HG03175 (cell line): ENCODE data around the gene DHX16.
A peak's percentile ranks its signal among the peaks of the same experiment; 100 is the strongest.
"Not testable (repeated sequence)": the region's sequence is repeated elsewhere in the genome, so short reads cannot be mapped to it uniquely, and the experiment has no call there.

ENCODE experiments used
- ATAC-seq: cut with Tn5 transposase; IDR thresholded peaks from one replicate; pipeline ENCODE4 v1.9.1; 2021; ENCODE audit warnings: mild to moderate bottlenecking, moderate library complexity; ENCODE audit not compliant: unreplicated experiment

Gene DHX16

DNA sequence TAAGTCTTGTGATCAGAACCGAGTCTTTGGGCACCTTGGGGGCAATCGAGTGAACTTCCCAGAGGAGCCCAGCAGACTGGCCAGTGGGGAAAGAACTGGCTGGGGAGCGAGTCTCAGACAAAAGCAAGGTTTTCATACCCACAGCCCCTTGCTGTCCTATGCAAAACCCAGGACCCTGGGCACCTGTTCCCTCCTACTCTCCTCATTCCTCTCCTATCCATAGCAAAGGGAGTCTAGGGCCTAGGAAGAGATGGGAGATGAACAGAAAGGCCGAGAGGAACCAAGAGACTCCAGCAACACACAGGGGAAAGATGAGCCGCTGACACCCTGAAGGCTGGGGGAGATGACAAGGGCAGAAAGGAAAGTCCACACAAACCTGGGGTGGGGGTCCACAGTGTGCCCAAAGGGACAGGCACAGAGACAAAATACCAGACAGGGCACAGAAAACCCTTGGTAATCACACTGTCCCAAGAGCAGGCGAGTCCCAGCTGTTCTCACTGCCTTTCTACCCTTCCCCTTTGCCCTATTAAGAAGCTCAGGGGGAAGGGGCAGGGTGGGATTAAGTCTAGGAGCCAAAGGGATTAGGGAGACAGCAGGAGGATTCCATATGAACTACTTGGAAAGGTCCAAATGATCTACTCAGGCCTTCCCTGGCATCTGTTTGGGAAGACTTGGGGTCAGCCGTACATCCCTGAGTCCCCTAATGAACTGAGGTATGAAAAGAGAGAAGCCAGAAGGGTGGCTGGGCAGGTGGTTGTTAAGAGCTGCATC is 7.1 kb upstream of the DHX16 start:
- no peak for ATAC-seq

DNA sequence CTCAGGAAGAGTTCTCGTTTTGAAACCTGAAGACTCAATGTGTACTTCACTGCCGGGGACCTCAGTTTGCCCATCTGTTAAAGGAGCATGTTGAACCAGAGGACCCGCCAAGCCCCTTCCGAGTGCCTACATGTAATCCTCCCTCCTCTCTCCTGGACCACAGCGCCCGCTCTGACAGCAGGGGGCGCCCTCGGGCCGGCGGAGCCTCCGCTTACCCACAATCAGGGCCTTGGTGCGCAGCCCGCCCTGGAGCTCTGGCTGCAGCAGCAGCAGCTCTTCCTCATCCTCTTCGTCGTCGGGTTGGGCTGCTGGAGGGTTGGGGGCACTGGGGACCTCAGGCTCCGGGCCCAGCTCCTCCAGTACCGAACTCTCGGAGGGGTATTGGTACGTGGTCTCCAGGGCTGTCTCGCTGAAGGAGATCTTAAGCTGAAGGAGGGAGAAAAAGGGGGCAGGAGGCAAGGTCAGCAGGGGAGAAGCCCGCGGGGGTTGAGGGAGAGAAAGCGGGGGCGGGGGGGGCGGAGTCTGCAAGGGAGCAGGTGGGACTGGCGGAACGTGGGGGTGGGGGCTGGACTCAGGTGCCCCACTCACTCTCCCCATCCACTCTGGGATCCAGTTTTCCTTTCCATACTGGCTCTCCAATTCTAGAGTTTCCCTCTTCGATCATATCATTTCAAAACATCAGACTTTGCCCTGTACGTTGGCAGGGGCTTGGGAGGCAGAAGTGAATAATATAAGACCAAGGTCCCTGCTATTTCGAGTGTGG is 6.3 kb upstream of the DHX16 start:
- ATAC-seq = no peak

DNA sequence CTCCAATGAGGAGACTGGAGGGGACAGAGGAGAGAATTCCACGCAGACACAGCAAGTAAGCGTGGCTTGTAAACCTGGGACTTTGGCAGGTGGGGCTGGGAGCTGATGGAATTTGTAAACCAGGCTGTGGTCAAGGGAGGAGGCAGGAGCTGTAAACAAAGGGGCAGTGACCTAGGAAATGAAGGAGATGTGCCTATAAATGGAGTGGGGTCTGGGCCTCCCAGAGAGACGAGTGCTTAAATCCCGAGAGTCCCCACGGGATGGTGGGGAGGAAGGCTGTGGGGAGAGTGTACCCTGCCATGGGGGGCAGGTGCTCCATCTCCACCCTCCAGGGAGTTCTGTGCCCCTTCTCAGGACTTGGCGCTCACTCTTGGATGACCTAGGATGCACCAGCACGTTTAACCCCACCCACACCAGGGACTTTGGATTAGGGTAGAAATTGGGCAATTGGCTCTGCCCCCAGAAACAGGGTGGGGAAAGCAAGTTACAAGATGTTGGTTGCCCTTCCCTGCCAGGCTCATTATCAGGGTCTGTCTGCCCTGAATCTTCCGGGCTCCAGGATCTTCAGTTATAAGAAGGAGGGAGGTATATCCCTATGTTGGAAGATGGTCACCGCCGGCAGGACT is 4.0 kb upstream of the DHX16 start:
- no peak for ATAC-seq

DNA sequence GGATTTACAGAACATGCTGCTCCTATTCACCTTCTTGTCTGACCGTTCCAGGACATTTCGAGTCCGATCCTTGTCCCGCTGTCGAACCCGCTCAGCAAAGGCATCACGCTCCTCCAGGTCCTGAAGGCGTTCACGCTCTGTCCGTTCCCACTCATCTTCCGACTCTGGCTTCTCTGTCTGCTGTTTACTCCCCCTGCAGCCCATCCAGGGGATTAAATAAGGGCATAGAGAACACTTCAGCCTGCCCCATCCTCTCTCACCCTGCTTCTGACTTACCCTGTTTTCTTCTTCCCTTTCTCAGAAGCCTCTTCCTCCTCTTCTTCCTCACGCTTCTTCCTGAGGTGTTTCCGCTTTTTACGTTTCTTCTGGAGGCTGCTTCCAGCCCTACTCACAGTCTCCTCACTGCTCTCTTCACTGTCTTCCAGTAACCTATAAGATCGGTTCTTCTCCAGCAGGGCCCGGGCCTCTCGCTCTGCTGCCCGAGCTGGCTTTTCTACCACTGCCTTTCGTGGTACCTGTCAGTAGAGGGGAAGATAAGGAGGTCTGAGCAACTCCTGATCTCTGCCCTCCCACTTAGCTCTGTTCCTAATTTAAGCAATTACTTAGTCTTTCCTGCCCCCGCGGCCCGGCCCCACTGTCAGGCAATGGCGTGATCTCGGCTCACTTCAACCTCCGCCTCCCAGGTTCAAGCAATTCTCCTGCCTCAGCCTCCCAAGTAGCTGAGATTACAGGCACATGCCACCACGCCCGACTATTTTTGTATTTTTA is 1.9 kb downstream of the DHX16 start:
- no peak for ATAC-seq

DNA sequence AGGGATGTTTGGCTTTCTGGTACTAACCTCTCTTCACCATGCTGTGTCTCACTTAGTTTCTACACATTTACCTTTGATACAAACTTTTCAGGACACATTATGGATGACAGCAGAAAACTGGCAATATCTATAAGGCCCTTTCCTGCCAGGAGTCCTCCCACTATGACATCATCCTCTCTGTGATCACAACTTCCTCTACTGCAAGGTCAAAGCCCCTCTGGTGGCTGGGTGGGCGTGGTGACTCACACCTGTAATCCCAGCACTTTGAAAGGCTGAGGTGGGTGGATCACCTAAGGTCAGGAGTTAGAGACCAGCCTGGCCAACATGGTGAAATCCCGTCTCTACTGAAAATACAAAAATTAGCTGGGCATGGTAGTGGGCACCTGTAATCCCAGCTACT is 6.5 kb downstream of the DHX16 start:
- not testable (repeated sequence) for ATAC-seq

DNA sequence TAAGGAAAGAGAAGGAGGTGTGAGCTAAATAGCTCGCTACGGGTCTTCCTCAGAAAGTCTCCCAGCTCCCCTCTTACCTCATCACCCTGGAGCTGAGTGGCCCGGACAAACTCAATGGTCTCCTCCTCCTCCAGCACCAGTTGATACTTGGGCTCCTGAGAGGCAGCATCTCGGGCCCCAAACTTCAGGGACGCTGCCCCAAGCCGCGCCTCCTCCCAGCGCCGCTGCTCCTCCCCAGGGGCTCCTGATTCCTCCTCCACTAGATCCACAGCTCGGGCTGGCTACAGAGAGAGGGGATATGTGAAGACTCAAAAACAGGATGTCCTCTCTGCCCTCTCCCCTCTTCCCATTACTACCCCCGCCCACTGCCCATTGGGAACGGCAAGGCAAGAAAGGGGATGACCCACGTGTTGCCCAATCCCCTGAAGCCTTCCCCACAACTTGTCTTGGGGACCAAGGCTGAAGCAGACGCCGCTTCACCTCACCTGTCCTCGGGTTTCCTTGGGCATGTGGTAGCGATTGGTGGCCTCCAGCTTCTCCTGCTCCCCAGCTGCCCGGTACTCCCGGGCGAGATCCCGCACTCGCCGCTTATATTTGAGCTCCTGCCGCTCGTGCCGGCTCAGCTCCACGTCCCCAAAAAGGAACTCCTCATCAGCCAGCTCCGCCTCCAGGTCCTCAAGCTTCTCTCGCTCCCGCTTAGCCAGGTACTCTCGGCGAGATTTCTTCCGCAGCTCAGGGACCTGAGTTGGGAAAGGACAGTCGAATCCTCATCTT is 7.6 kb downstream of the DHX16 start:
- no peak for ATAC-seq

DNA sequence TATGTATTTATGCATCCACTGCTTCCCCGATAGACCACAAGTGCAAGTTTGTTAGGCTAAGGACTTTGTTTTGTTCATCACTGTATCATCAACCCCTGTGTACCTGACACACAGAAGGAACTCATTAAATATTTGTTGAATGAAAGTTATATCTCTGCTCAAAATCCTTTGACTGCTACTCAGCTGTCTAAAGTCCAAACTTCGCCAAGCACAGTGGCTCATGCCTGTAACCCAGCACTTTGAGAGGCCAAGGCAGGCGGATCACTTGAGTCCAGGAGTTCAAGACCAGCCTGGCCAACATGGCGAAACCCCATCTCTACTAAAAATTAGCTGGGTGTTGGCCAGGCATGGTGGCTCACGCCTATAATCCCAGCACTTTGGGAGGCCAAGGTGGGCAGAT is 14.9 kb downstream of the DHX16 start:
- not testable (repeated sequence) for ATAC-seq

DNA sequence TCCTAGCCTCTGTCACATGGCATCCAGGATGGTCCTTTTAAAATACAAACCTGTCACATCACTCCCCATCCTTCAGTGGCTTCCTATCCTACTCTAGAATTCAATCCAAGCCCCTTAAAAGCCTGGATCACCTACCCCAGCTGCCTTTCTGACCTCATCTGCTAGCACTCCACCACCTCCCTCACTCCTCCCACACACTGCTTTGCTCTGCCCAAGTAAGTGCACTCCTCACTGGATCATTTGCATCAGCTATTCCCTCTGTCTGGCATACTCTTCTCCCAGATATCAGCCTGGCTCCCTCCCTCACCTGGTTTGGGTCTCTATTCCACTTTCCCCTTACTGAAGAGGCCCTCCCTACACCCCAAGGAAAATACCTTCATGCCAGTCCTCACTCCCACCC is 15.4 kb downstream of the DHX16 start:
- ATAC-seq = no peak

DNA sequence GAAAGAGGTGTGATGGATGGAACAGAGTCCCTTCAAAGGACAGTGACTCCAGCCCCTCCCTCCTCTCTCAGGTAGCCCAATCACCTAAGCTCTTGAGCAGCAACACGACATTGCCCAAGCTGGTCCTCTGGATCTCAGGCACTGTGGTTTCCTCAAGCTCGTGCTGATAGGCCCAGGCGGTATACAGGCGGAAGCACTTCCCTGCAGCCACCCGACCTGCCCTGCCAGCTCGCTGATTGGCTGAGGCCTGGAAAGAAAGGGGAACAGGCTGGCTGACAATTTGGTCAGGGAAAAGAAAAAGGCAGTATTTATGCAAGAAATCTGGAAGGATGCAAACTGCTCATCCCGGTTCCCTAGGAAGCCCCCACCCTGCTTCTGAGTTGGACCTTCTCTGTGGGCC is 16.3 kb downstream of the DHX16 start:
- ATAC-seq = no peak

DNA sequence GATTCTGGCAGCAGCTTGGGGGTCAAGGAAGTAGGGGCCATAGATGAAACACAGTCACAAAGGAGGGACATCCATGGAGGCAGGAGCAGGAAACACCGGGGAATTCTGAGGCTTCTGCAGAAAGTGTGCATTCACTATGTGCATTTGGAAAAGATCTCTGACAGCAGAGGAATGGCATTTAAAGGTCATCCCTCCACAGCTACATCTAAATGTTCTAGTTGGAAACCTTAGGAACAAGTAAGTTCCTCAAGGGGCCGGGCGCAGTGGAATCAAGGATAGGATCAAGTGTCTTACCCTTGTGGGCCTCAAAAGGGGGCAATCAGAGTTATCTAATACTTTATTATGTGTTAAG is 17.1 kb downstream of the DHX16 start:
- no peak for ATAC-seq

DNA sequence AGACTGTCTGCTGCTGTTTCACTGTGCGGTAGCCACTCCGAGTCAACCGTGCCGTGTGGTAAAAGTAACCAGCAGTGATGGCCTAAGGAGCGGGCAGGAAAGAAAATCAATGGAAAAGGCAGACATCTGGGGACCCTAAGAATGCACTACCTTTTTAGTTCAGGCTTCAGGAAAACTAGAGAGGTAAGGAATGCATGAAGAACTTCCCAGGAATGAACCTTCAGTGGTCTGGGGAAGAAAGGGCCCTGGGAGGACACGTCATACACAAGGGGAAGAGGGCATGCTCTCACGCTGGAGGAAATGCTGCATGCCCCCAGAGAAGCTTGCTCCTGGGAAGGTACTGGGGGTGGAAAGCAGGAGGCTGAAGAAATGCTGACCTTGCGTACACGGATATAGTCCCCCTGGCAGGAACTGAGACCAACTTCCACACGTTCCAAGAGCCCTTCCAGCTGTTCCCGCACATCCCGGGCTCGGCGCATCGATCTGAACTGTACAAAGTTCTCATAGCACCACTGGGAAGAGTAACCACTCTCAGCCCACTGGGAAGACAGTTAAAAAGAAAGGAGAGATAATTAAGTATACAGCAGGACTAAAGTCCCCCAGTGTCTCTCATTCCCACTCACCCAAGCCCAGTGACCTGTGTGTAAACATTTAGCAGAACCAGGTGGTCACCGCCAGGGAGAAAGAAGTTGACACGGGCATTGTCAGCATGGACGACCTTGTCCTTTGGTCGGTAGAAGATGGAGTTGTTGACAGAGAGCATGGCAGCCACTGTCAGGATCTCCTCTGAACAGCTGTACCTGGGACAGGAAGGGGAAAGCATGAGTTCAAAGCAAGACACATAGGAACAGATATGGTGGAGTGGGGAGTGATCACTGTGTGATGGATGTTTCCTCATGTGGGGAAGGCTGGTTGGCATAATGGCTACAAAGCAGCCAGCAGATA is 17.7 kb downstream of the DHX16 start:
- no peak for ATAC-seq

DNA sequence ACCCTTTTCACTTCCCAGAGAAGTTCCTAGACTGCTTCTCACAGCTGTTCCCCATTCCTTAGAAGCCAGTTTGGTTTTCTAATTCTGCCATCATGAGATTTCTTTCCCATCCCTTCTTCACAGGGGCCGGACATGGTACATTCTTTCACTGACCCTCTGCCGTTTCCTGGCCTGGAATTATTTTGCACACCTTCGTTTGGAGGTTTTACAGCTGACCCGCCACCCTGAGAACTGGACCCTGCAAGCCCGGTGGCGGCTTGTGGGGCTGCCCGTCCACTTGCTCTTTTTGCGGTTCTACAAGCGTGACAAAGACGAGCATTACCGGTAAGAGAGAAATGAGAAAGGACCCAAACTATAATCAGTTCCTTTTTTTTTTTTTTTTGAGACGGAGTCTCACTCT is 21.7 kb downstream of the DHX16 start:
- no peak for ATAC-seq

DNA sequence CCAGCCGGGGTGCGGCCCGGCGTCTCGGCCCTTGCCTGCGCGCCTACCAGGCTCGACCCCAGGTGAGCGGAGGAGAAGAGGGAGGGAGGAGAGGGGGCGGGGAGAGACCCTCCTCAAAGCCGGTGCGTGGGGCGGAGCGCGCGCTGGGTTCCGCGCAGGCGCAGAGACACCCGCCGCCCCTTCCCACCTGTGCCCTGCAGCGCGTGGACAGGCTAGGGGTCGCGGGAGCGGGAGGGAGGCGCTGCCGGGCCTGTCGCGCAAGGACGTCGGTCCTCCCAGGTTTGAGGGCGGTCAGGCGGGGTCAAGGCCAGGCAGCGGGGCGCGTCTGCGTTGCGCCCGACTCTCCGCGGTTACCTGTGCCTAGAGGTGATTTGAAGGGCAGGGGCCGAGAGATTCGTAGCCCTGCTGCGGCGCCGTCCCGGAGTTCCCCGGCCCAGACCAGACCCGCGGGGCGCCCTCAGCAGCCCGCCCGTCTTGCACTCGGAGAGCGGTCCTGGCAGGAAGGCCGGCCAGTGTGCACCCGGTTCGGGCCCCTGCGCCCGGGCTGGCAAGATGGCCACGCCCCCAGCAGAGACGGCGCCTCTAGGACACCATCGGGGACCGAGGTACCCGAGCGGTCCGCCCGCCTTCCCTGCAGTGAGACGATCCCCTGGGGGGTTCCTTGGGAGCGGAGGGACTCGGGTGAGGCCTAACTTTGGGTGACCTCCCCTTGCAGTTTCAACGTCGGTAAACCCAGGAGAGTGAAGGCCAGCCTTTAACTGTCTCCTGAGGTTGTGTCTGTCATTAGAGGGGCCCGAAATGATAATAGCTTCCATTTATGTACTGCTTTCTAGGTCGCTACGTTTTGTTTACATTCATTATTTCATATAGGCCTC is 25.3 kb downstream of the DHX16 start:
- ATAC-seq = peak; percentile 61

DNA sequence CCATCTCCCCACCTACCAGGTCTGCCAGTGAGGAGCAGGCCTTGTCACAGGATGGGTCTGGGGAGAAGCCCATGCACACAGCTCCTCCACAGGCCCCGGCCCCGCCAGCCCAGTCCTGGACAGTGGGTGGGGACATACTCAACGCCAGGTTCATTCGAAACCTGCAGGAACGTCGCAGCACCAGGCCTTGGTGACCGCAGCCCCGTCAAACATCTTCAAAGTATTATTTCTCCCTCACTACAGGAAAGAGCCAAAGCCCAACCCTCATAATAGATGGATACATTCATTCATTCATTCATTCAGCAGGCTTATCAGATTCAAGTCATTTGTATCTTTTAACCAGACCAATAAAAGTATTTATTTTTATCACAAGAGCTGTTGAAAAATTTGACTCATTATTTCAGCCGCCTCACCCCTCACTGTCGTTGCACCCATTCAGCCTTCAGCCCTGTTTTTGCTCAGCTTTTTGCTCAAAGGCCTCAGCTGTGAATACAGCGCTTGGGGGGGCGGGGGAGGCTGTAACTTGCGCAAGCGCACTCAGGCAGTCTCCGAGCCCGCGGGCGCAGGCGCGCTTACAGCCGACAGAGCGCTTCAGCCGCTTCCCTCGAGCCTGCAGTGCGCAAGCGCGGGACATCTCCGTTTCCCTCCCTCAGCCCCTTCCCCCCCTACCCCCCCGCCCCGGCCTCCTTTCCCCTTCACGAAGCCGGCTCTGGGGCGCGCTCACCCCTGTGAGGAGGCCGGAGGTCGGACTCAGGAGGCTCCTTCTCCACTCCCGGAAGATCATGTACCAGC is 26.2 kb downstream of the DHX16 start, which contains the start of gene C6orf136:
Gene C6orf136 (plus strand): TSS at position 684 of the 792 bp plus-strand sequence. CDS start 99 bp downstream, at position 783.
- ATAC-seq = peak; percentile 59

DNA sequence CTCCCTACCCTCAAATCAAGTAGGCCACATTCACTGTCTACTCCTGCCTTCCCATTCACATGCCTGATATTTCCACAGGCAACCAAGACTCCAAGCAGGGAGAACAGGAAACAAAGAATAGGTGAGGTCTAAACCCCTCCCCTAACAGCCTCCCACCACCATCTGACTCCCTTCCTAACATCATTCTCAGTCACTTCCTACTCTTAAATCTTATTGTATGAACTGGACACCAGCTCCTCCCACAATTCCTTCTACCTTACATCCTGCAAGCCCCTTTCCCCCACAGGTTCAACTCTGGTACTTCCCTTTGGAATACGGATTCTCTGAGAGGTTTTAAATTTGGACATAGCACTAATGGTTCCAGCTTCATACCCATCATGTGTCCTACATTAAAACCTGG is 26.8 kb downstream of the DHX16 start:
- no peak for ATAC-seq

DNA sequence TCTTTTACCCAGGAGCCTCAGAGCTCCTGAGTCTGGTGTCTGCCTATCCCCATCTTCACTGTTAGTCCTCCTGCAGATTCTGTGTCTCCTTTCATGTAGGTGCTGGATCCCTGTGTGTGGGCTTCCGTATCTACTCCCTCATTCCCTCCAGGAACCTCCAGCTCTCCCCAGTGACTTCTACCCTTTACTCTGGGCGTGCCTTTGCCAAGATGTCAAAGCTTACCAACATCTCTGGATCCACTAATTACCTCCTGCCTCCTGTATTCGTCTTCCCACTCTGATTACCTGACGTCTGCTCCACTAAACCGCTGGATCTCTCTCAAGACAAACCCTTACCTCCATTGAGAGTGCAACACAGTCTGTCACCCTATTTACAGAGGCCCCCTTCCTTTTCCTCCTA is 28.0 kb downstream of the DHX16 start:
- no peak for ATAC-seq

DNA sequence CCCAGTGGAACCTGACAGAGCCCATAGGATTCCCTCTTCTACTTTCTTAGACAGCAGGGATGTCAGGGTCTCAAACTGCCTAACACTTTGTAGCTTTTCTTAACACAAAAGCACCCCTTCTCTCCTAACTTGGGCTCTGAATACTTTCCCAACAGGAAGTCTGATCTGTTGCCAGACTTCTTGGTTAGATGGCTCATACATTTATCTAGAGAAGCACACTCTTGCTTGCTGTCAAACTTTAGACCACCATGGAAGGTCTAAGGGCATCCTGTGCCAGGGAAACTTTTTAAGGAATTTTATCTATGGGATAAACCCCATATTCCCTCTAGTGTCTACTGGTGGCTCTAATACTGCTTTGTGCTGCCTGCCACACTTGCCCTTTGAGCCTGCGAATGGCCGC is 29.1 kb downstream of the DHX16 start:
- no peak for ATAC-seq

DNA sequence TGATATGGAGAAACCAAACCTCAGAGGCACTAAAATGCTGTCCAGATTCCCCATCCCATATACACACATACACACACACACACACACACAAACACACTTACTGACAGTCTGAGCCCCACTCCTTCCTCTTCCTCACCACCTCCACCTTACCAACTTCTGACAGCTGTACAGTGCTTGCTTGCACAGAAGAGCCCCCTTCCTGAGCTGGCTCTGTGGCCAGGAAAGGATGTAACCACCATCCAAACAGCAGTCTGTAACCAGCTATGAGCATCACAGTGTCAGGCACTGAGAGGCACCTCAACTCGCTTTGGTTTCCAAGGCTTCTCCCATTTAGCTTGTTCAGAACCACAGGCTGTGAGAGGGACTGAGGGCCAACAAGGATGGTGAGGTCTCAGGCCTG is 31.8 kb downstream of the DHX16 start:
- ATAC-seq = no peak
